HG03442 (cell line): ENCODE measurements around the gene SV2C.

Experiments
- ATAC-seq: cut with Tn5 transposase; IDR thresholded peaks from one replicate; pipeline ENCODE4 v1.9.1; 2021; ENCODE audit warnings: mild to moderate bottlenecking, moderate library complexity; ENCODE audit not compliant: unreplicated experiment

Gene SV2C

DNA sequence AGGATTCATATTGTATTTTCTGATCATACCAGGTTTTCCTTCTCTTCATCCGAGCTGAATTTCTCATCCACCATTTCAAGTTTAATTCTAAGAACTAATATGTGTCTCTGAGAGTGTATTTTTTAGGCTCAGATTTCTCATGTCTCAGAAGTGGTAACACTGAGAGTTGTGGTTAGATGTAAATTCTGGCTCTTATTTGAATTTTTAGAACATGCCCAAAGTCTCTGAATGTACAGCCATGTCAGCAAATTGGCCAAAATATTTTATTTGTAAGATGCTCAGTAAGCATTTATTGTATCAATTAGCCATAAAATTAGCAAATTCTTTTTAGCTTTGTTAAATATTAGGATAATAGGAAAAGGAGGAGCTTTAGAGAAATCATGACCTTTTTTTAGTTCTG, 16.6 kb downstream of the SV2C start:
- no peak for ATAC-seq

DNA sequence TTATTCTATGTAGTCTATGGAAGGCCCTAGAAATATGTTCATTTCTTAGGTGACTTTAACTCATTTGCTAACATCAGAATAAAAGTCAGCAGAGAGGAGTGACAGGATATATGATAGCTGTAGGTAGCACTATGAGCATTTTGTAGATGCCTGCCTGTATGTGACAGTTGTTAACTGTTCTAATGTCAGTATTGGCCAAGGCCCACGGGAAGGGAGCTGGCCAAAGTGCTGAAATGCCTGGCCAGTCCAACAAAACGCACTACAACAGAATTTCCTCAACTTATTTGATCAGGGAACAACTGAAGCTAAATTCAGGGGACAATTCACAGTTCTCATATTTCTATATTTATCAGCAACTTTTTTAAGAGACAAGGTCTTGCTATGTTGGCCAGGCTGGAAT, 20.8 kb downstream of the SV2C start:
- ATAC-seq, result no peak

DNA sequence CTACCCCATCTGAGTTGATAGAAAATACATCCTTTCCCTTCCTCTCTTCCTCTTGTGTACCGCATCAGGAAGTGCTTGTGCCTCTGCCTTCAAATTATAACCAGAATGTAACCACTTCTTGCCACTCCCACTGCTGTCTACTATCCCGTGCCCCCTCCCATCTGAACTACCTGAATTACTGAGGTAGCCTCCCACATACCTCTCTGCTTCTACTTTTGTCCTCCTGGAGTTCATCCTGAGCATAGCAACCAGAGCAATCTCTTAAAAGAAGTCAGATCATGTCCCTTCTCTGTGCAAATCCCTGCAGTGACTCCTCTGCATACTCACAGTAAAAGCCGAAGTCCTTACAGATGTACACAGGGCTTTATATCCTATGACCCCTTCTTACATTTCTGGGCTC, 23.0 kb downstream of the SV2C start:
- ATAC-seq, result no peak

DNA sequence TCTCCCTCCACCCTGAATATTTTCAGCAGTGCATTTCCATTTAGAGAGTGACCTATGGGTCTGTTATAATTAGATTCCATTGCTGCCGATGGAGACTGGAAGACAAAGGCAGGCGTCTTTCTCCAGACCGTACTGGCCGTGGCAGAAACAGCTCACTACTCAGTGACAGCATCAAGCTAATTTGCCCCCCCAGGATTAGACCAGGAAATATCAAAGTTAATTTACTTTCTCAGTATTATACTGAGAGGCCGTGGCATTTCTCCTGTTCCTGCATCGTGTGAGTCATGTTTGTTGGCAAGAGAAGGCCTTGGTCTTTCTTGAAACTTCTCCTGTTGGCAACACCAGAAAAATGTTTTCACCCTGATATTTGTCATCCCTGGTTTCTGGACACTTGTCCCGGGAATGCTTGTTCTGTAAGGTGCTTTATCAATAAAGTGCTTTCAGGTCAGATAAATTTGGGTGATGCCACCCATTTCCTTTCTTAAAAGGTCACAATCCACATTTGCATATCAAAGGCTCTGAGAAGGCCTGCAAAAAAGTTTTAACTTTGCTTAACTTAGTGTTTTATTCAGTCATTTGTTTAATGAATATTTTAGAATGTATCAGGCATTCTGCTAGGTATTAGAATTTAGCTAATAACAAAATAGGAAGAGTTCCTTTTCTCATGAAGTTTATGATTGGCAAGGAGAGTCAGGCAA, 28.4 kb downstream of the SV2C start:
- no peak for ATAC-seq

DNA sequence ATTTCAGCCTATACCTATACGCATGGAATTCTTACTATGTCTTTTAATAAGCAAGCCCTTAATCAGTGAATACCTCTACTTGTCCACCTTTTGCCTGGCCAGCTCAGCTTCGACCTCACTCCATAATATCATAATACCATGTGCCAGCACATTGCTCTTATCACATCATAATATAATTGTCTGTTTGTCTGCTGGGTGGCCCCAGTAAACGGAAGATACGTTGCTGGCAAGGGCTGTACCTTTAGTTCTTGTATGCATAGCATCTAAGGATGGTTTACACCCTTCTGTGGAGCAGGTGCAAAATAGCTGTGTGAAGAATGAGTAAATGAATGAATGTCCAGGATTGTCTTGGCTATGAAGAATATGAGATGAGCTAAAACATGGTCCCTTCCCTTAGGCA, 29.9 kb downstream of the SV2C start:
- no peak for ATAC-seq

DNA sequence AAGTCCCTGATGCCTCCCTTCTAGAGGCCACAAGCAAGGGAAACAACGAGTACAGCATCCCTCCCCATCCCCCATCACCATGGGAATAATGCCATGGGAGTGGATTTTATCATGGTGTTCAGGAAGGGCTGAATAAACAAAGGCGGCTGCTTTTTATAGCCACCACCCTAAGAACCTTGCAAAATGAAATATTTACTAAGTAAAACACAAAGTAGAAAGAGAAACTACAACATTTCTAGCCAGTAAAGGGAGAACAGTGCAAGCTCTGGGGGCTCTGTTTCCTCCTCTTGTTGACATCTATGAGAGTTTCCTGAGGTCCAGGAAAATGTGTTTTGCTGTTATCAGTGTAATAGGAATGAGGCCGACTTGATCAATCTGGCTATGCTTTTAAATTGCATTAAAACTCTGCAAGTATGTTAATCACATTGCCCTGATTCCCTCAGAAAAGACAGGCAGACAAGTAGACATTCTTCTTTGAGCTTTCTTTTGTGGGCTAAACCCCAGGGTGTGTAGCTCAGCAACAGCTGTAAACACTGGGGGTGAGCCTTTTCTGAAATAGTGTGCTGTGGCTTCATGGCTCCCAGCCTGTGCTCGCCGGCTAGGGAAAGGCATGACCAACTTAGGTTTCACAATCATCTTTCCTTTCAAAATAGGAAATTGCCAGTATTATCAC, 31.1 kb downstream of the SV2C start:
- ATAC-seq, result no peak

DNA sequence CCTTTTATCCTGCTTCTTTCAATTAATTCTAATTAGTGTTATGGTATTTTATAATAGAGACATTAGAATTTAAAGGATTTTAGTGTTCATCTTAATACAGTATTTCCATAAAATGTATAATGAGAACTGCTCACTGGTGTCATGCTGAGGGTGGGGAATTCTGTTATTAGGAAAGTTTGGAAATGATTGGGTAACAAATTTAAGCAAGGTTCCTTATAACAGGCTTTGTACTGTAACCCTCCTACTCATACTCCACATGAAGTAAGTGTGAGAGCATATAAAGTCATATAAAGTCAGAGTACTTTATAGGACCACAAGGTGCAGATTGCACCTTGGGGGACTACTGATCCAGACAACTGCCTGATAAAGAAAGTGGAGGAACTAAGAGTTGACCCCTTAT, 42.2 kb downstream of the SV2C start:
- ATAC-seq, result no peak

DNA sequence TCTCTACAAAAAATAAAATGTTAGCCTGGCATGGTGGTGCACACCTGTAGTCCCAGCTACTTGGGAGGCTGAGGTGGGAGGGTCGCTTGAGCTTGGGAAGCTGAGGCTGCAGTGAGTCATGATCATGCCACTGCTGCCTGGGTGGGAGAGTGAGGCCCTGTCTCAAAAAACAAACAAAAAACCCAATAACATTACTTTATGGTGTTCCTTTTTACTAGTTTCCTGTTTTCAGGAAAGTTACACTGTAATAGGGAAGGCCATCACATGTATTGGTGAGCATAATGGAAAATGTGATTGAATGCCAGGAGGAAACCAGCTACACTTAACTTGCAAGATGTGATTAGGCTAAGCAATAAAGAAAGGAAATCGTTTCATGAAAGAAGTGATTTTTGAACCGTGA, 42.7 kb downstream of the SV2C start:
- ATAC-seq, result no peak

DNA sequence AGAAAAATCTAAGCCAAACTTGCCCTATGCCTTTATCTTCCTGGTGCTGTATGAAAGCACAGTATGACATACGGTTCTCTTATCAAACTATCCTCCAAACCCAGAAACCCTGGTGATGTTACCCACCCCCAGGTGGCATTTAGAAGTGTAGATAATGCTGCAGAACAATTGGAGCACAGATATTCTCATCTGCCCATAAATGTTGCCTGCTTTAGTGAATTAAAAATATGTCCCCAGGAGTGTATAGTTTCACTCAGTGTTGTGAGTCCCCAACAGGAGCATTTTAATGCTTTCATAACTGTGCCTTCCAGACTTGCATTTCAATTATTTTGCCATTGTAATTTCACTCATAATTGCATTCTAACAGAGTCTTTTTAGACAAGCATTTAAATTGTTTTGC, 50.8 kb downstream of the SV2C start:
- no peak for ATAC-seq

DNA sequence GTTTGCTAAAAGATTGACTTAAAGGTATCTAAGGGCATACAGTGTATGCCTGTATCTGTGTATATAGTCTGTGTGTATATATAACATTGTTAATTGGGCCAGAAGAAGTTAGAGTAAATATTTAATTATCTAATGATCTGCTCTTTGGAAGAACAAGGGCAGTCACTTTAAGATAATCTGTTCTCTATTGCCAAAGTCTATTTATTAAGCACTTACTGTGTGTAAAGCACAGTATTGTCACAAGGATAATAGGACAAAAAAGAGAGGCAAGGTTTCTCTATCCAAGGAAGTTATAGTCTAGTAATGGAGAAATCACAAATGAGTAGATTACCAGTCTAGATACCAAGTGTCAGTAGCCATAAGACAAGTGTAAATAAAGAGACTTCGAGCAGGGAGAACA, 51.5 kb downstream of the SV2C start:
- no peak for ATAC-seq

DNA sequence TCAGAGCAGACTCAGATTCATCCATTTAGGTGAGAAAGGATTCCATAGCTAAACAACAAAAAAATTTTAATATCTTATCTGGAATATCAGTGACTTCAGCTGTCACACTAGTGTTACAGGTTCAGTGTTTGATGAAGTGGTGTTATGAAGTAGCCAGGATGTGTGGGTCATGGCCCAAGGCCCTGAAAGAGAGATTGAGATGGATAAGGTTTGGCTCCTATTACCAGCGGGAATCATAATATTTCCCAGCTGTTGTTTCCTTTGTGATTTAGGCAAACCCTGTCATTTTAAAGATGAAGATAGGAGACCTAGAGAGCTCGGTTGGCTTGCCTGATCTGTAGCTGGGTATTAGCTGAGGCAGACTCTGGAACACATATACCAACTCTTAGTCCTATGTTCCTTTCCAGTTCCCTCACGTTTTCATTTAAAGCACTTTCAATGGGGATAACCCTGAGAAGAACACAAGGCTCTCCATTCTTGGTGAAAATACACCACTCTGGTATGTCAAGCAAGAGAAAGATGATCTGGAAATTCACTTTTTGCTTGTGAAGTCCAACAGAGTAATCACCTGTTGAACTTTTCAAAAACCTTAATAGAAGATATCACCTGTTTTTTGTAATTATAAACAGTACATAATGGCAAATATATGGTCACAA, 54.8 kb downstream of the SV2C start:
- no peak for ATAC-seq

DNA sequence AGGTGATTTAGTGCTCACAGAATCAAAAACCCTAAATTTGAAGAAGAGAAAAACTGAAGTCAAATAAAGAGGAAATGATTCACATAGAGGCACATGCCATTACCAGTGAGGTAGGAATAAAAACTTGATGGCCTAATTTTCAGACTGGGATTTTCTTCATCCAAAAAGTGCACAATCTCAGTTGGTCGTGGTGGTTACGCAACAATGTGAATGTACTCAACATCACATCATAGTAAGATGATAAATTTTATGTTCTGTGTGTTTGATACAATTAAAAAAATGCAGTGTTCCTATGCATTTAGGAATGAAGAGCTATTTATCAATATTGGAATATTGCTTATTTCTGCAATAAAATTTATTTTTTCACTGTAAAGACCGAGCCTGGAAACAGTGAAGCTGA, 60.7 kb downstream of the SV2C start:
- ATAC-seq, result no peak

DNA sequence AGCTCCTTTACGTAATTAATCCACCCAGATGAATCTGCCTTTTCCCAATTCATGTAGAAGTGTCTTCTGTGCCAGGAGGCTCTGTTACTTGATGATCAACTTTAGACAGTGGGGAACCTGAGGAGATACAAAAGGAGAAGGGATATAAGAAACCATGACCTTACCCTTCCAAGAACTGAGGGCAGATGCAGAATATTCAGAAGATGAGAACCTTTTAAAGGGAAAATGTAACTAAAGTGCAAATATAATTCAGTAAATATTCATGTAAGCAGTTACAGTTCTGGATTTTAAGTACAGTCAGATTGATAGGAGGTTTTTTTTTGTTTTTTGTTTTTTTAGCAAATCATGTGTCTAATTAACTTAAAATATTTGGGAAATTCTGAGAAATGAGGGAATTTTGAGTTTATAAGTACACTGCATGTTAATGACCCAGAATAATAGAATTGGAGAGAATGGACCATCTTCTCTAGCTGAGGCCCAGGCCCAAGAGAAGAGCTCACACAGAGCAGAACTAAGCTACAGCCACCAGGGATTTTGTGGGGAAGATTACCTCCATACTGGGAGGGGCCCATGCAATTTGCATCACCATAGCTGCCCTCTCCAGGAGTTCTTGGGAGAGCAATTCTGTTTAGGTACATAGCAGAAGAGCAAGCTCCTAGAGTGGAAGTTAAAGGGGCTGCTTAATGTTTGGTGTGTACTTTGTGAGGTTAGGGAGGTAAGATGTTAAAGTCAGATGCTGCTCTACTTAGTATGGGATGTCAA, 61.5 kb downstream of the SV2C start:
- no peak for ATAC-seq

DNA sequence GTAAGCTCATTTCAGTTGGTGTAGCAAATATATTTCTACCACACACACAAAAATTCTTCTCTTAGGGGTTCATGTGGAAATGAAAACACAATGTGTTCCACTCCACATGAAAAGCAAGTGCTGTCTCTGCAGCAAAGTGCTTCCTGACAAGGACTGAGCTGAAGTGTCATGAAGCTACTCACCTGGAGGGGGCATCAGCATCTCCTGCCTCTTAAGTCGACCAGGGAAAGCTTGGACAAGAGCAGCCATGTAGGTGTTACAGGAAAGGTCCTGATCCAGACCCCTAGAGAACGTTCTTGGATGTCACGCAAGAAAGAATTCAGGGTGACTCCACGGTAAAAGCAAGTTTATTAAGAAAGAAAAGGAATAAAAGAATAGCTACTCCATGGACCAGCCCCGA, 62.8 kb downstream of the SV2C start:
- no peak for ATAC-seq

DNA sequence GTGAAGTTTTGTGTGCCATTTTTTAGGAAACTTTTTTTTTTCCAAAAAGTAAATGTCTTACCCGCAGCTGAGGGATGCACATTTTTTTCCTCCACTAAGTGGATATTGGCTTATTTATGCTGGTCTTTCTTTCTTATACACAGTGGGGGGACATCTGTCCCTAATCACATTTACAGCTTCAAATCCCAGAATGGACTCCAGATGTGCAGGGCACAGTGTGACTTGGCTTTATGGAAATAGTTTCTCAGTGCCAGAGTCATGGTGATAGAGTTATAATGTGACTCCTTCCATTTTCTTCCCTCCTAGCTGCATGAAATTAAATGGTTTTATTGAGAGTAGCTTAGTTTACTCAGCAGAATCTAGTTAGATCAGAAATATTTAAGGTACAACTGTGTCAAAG, 66.5 kb downstream of the SV2C start:
- no peak for ATAC-seq

DNA sequence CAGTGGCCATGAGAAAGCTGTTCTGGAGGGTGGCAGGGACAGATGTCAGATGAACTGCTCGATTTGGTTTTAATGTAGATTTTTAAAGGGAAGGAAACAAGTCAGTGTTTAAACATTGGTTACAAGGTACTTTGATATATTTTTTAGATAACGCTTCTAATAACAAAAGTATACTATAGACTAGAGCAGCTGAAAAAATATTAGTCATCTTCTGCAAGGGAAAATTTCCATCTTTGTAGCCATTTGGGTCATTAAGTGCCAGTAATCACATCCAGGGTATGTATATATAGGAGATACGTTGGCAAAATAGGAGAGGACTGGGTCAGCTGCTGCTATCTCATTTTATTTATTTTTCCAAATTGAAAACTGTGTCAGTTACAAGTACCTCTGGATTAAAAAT, 69.0 kb downstream of the SV2C start:
- ATAC-seq, result no peak

DNA sequence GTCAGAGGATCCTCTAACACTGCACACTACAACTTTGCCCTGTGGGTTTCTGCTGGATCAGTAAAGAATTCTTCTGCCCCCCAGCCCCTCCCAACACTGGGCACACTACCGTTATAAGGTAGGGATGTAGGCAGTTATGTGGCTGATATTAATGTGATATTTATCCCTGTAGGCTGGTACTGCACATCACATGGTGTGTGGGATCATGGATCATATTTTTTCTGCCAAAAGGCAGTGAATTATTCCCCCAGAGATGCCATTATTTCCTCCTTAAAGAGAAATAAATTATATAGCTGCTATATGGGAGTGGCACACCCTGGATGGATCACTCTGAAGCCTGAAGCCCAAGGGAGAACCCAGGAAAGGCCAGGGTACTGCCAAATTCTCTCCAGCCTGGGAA, 69.5 kb downstream of the SV2C start:
- no peak for ATAC-seq

DNA sequence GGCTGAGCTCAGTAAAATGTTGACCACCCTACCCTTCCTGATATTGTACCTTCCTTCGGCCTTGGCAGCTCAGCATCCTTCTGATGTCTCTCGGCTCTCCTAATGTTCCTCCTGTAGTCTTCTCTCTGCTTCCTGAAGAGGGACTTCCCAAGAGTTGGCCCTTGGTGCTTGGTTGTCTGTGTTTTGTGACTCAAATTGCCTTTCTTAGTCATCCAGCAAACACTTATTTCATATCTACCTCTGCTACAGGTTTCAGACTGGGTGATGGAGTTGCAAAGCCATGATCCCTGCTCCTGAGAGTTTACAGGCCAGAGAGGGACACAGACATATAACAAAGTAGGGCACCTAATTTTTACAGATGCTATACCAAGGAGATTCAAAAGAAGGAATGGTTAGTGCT, 70.1 kb downstream of the SV2C start:
- ATAC-seq, result no peak

DNA sequence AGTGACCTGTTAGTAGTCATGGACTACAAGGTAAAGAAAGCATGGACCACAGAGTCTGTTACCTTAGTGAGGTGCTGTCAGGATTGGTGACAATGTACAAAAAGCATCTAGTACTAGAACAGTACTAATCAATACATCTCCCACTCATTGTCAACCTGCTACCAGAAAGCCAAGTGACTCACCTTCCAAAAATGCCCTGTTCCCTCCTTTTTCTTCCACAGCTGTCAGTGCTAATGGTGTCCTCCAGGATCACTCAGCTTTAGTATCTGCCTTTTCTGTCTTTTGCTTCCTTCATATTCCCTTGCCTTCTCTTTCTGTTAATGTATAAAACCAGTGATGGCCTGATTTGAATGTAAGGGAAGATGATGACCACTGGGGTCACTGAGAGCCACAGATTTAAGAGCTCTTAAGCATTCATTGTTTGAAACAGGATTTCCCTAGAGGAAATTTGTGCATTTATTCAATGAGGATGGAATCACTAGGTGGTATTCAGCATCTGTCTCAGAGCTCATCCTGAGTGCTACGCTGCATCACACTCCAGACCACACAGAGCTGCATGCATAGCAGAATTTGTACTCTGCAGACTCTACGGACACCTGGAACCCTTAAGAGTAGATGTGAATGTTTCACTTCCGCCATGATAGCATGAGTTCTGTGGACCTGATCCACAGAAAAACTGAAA, 71.0 kb downstream of the SV2C start:
- no peak for ATAC-seq

DNA sequence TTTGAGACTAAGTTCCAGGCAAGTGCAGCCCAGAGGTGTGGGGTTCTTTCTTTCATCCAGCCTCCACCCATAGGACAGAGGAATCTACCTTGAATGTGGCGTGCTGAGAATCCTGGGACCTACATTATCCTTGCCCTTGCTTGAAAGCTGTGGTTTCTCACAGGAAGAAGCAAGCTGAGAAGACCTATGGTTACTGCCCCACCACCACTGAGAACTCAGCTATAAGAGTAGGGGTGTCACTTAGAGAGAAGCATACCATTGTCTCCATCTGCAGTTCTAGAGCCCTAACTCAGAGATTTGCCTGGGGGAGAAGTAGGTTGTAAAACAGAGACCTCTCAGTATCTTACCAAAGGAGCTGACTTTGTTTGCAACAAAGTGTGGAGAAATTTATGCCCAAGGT, 72.4 kb downstream of the SV2C start:
- no peak for ATAC-seq

DNA sequence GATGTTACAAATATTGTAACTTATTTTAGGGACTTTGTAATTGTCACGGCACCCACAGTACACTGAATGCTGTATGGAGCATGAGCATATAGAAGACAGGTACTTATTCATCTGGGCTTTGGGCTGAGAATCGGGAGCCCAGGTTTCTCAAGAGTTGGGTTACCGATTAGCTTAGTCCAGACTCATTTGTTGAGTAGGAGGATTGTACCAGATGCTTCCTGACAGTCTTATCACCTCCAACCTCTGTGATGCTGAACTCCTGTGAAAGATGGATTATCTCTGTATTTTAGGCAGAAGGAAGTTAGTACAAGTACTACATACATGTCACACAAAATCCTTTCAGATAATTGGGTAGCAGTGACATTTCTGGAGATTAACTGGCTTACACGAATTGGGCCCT, 79.2 kb downstream of the SV2C start:
- ATAC-seq, result no peak
